Tibial artery (tissue), 4 donors: Measurements from ENCODE around the gene NOX5.

Experiments used
- DNase-seq, 2 donors: peaks; one replicate each; pipeline ENCODE4 v3.0.0-alpha.2; 2019
- H3K27ac ChIP-seq, 2 donors: fragments of 200-600 bp; sonication (generic) in 1 of 2; 1 replicate in 1 of 2; 2 replicates in 1 of 2; pipeline ENCODE4 v1.5.1; 2018 to 2019; ENCODE audit warnings: mild to moderate bottlenecking in 1 of 2
- H3K27me3 ChIP-seq, 2 donors: fragments of 200-600 bp; sonication (generic) in 1 of 2; one replicate each; pipeline versions ENCODE4 v1.5.1 to v1.6.0; 2016 to 2019
- H3K36me3 ChIP-seq, 3 donors: fragments of 200-600 bp; sonication (generic) in 2 of 3; one replicate each; pipeline ENCODE4 v1.5.1; 2016 to 2019; ENCODE audit warnings: mild to moderate bottlenecking in 2 of 3
- H3K4me1 ChIP-seq, 4 donors: fragments of 200-600 bp; sonication (generic) in 2 of 4; 1 replicate in 3 of 4; 2 replicates in 1 of 4; pipeline ENCODE4 v1.5.1; 2016 to 2019
- H3K4me3 ChIP-seq, 2 donors: fragments of 200-600 bp; sonication (generic) in 1 of 2; 1 replicate in 1 of 2; 2 replicates in 1 of 2; pipeline ENCODE4 v1.5.1; 2018 to 2019; ENCODE audit warnings: mild to moderate bottlenecking in 2 of 2
- H3K9me3 ChIP-seq, 3 donors: fragments of 200-600 bp; sonication (generic) in 1 of 3; one replicate each; pipeline ENCODE4 v1.5.1; 2016 to 2019
- CTCF ChIP-seq, 2 experiments: fragments of 200-600 bp in 1 of 2; fragments of 450-650 bp in 1 of 2; IDR thresholded peaks; one replicate each; pipeline ENCODE4 v1.5.1; 2017 to 2019; ENCODE audit warnings: antibody characterized with exemption in 2 of 2, mild to moderate bottlenecking in 1 of 2, moderate library complexity in 1 of 2
- intact Hi-C: fragments of 100-400 bp; cut with DNase I; formaldehyde crosslinking; loops from one replicate; pipeline ENCODE4 v1.15.0; 2023; ENCODE audit warnings: low total_unique reads

Gene NOX5

GRCh38 chr15:69039516-69040225 is 25.2 kb downstream of the NOX5 start:
- no peaks in the 10 kb centered on the region for H3K36me3 ChIP-seq
- DNase-seq = no peak
- H3K9me3 ChIP-seq = no peaks in the 10 kb centered on the region
- no peak overlapping the region for H3K27ac ChIP-seq
- intact Hi-C loops = no loop called here
- no peaks in the 10 kb centered on the region for H3K4me1 ChIP-seq
- no peak overlapping the region for H3K4me3 ChIP-seq
- peaks cover 0 to 18% of the 10 kb centered on the region in 2 donors for H3K27me3 ChIP-seq
- no peak for TF ChIP-seq CTCF (IDR thresholded peaks at IDR 0.05)

GRCh38 chr15:69042531-69042930 is 28.0 kb downstream of the NOX5 start:
- Histone ChIP-seq H3K36me3 (no peaks in the 10 kb centered on the region), H3K4me3 (no peak overlapping the region), H3K27me3 (no peaks in the 10 kb centered on the region), H3K27ac (no peak overlapping the region), H3K4me1 (no peaks in the 10 kb centered on the region), H3K9me3 (no peaks in the 10 kb centered on the region)
- intact Hi-C loops = no loop called here
- no peak for TF ChIP-seq CTCF (IDR thresholded peaks at IDR 0.05)
- no peak for DNase-seq

- intact Hi-C loops = no loop called here
These were observed 31.3 kb downstream of the NOX5 start for GRCh38 chr15:69045802-69046201.

GRCh38 chr15:69046781-69047180 is 32.3 kb downstream of the NOX5 start:
- TF ChIP-seq CTCF (IDR thresholded peaks at IDR 0.05) = no peak
- Histone ChIP-seq H3K27ac (no peak overlapping the region), H3K36me3 (no peaks in the 10 kb centered on the region), H3K27me3 (peaks cover 0 to 4% of the 10 kb centered on the region in 2 donors), H3K9me3 (no peaks in the 10 kb centered on the region), H3K4me3 (no peak overlapping the region), H3K4me1 (no peaks in the 10 kb centered on the region)
- no peak for DNase-seq
- intact Hi-C loops = no loop called here

More at GRCh38 chr15:69045802-69046201, 31.3 kb downstream of the NOX5 start:
- Histone ChIP-seq H3K4me1 (no peaks in the 10 kb centered on the region), H3K27me3 (peaks cover 0 to 2% of the 10 kb centered on the region in 2 donors), H3K4me3 (no peak overlapping the region), H3K9me3 (no peaks in the 10 kb centered on the region), H3K36me3 (no peaks in the 10 kb centered on the region), H3K27ac (no peak overlapping the region)
- DNase-seq = no peak
- no peak for TF ChIP-seq CTCF (IDR thresholded peaks at IDR 0.05)

- Histone ChIP-seq H3K36me3 (no peaks in the 10 kb centered on the region), H3K27ac (no peak overlapping the region), H3K4me3 (no peak overlapping the region), H3K4me1 (no peaks in the 10 kb centered on the region), H3K9me3 (no peaks in the 10 kb centered on the region), H3K27me3 (peaks cover 0 to 10% of the 10 kb centered on the region in 2 donors)
- TF ChIP-seq CTCF (IDR thresholded peaks at IDR 0.05) = no peak
- no peak for DNase-seq
- intact Hi-C loops = no loop called here
These were observed 35.5 kb downstream of the NOX5 start for GRCh38 chr15:69049976-69050375.
